Measurements from ENCODE around the gene PRKD1.

PRKD1 gene

DNA sequence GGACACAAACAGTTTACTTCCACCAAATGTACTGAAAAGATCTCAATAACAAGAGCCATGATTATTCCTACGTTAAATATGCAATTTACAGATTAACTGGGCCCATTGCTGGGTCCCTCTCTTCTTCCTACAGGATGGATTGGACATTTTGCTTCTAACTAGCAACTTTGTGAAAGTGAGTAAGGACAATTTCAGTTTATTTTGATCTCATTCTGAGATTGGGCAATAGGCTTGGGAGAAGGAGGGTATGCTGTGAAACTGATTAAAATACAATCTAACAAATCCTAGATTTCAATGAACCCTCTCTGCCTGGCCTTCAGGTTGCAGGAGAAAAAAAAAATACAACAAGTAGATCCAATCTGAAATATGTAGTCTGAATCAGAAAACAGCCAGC, 121.5 kb downstream of the PRKD1 start:
- Histone ChIP-seq H3K9me2 (replicated peaks; ENCODE audit: control insufficient read depth, low read length) (no peaks in the 10 kb centered on the region), H3K9me3 (ENCODE audit: control insufficient read depth, insufficient read depth, low read length) (no peaks in the 10 kb centered on the region), H3K4me1 (ENCODE audit: control insufficient read depth, low read length) (no peaks in the 10 kb centered on the region), H3K27ac (ENCODE audit: low read depth, low read length) (no peak overlapping the region), H3F3A (ENCODE audit: control insufficient read depth, insufficient read depth) (no peaks in the 10 kb centered on the region), H3K4me2 (ENCODE audit: low read length) (no peak overlapping the region), H3K79me2 (ENCODE audit: control insufficient read depth, low read length) (no peaks in the 10 kb centered on the region), H4K20me1 (ENCODE audit: control insufficient read depth, insufficient read depth, low read depth, low read length) (no peaks in the 10 kb centered on the region), H3K4me3 (ENCODE audit: low read length) (no peak overlapping the region), H3K27me3 (ENCODE audit: control insufficient read depth, low read length) (no peaks in the 10 kb centered on the region), H3K36me3 (ENCODE audit: control insufficient read depth, low read length) (no peaks in the 10 kb centered on the region)
- TF ChIP-seq, protein P1, sequence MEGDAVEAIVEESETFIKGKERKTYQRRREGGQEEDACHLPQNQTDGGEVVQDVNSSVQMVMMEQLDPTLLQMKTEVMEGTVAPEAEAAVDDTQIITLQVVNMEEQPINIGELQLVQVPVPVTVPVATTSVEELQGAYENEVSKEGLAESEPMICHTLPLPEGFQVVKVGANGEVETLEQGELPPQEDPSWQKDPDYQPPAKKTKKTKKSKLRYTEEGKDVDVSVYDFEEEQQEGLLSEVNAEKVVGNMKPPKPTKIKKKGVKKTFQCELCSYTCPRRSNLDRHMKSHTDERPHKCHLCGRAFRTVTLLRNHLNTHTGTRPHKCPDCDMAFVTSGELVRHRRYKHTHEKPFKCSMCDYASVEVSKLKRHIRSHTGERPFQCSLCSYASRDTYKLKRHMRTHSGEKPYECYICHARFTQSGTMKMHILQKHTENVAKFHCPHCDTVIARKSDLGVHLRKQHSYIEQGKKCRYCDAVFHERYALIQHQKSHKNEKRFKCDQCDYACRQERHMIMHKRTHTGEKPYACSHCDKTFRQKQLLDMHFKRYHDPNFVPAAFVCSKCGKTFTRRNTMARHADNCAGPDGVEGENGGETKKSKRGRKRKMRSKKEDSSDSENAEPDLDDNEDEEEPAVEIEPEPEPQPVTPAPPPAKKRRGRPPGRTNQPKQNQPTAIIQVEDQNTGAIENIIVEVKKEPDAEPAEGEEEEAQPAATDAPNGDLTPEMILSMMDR (IDR thresholded peaks at IDR 0.05; ENCODE audit: low read depth, low read length, poor library complexity, severe bottlenecking): no peak
- no peak for TF ChIP-seq EZH2phosphoT487 (IDR thresholded peaks at IDR 0.05; ENCODE audit: borderline replicate concordance, low read length)

DNA sequence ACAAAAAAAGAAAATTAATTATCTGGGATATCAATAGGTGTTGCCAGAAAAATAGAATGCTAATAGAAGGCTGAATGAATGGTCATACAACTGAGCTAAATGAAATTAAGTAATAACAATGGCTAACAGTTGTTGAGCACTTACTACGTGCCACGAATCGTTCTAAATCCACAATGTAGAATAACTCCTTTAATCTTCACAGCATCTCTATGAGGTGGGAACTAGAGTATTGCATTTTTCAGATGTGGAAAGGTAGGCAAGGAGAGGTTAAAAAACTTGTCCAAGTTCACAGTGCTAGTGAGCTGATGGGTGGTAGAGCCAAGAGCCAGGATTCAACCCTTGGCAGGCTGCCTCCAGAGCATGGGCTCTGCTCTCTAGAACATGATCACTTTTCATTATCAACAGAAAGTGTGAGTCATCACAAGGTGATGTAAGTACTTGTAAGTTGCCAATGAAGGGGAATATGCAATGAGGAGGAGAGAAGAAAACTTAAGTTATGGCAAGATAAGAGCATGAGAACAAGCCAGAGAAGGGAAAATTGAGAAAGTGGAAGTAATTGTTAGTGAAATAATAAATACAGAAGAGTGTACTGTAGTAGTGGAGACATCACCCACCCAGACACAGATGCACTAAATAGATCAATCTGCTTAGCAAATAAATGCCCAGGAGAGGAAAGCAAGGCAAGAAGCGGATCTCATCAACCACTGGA, 122.1 kb downstream of the PRKD1 start:
- H3K9me3 ChIP-seq (ENCODE audit: control insufficient read depth, insufficient read depth, low read length): no peaks in the 10 kb centered on the region
- H3K4me2 ChIP-seq (ENCODE audit: low read length): no peak overlapping the region
- H4K20me1 ChIP-seq (ENCODE audit: control insufficient read depth, insufficient read depth, low read depth, low read length): no peaks in the 10 kb centered on the region
- no peaks in the 10 kb centered on the region for H3K9me2 ChIP-seq (replicated peaks; ENCODE audit: control insufficient read depth, low read length)
- H3F3A ChIP-seq (ENCODE audit: control insufficient read depth, insufficient read depth): no peaks in the 10 kb centered on the region
- no peak overlapping the region for H3K4me3 ChIP-seq (ENCODE audit: low read length)
- no peaks in the 10 kb centered on the region for H3K36me3 ChIP-seq (ENCODE audit: control insufficient read depth, low read length)
- no peaks in the 10 kb centered on the region for H3K4me1 ChIP-seq (ENCODE audit: control insufficient read depth, low read length)
- H3K79me2 ChIP-seq (ENCODE audit: control insufficient read depth, low read length): no peaks in the 10 kb centered on the region
- H3K27ac ChIP-seq (ENCODE audit: low read depth, low read length): no peak overlapping the region
- H3K27me3 ChIP-seq (ENCODE audit: control insufficient read depth, low read length): no peaks in the 10 kb centered on the region
- no peak for TF ChIP-seq EZH2phosphoT487 (IDR thresholded peaks at IDR 0.05; ENCODE audit: borderline replicate concordance, low read length)
- TF ChIP-seq, protein P1 (IDR thresholded peaks at IDR 0.05; ENCODE audit: low read depth, low read length, poor library complexity, severe bottlenecking): no peak

DNA sequence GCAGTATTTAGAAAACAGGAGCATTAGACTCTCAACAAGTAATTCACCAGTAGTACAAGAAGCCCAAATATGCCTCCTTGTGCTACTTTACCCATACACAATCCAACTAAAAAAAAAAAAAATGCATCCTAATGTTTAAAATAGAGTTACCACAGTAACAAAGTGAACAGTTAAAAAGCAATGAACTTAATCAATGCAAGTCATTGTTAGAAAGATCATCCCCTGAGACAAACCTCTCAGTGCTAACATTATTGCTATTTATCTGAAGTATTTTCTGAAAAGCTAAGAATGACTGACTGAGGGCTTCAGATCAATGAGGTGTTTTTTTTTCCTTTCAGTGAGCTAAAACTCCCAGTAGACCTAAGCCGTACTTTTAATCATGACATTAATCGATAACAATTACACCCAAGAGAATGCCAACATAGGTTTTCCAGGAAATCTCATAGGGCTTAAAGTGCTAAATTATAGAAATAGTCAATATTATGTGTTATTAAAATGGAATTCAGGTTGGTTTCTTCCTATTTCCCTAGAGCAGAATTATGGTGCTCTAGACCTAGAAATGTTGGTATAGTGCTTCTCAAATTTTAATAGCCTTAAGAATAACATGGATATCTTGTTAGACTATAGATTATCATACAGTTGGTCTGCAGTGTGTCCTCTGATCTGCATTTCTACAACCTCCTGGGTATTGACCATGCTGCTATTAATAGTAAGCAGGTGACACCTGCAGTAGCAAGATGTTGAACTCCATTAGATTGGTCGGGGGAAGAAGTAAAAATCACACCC, 123.0 kb downstream of the PRKD1 start:
- no peaks in the 10 kb centered on the region for H3K9me3 ChIP-seq (ENCODE audit: control insufficient read depth, insufficient read depth, low read length)

More for the DNA sequence above, 123.0 kb downstream of the PRKD1 start:
- no peaks in the 10 kb centered on the region for H3K27me3 ChIP-seq (ENCODE audit: control insufficient read depth, low read length)
- no peaks in the 10 kb centered on the region for H3K79me2 ChIP-seq (ENCODE audit: control insufficient read depth, low read length)
- H4K20me1 ChIP-seq (ENCODE audit: control insufficient read depth, insufficient read depth, low read depth, low read length): no peaks in the 10 kb centered on the region
- H3K36me3 ChIP-seq (ENCODE audit: control insufficient read depth, low read length): no peaks in the 10 kb centered on the region
- TF ChIP-seq EZH2phosphoT487 (IDR thresholded peaks at IDR 0.05; ENCODE audit: borderline replicate concordance, low read length): no peak
- TF ChIP-seq, protein P1 (IDR thresholded peaks at IDR 0.05; ENCODE audit: low read depth, low read length, poor library complexity, severe bottlenecking): no peak
- H3K27ac ChIP-seq (ENCODE audit: low read depth, low read length): no peak overlapping the region
- no peaks in the 10 kb centered on the region for H3F3A ChIP-seq (ENCODE audit: control insufficient read depth, insufficient read depth)
- no peaks in the 10 kb centered on the region for H3K9me2 ChIP-seq (replicated peaks; ENCODE audit: control insufficient read depth, low read length)
- H3K4me1 ChIP-seq (ENCODE audit: control insufficient read depth, low read length): no peaks in the 10 kb centered on the region
- H3K4me2 ChIP-seq (ENCODE audit: low read length): no peak overlapping the region
- H3K4me3 ChIP-seq (ENCODE audit: low read length): no peak overlapping the region
